ENCODE measurements around the gene SCN2B.
"Not testable (repeated sequence)": the region's sequence is repeated elsewhere in the genome, so short reads cannot be mapped to it uniquely, and the experiment has no call there.

The SCN2B gene

GRCh38 chr11:118206391-118207031 is 30.1 kb upstream of the SCN2B start:
- peak; percentile 72 for DNase-seq (ENCODE audit: low spot score)

- no peak for DNase-seq (ENCODE audit: low spot score)
Measured at GRCh38 chr11:118205606-118206378, 29.4 kb upstream of the SCN2B start.

GRCh38 chr11:118202599-118203422 is 26.4 kb upstream of the SCN2B start:
- no peak for DNase-seq (ENCODE audit: low spot score)

- DNase-seq (ENCODE audit: low spot score), result no peak
Measured at GRCh38 chr11:118201966-118202365, 25.5 kb upstream of the SCN2B start.

GRCh38 chr11:118200901-118201680 is 24.7 kb upstream of the SCN2B start:
- no peak for DNase-seq (ENCODE audit: low spot score)

GRCh38 chr11:118200497-118200896 is 24.1 kb upstream of the SCN2B start:
- no peak for DNase-seq (ENCODE audit: low spot score)

GRCh38 chr11:118199135-118199534 is 22.7 kb upstream of the SCN2B start:
- DNase-seq (ENCODE audit: low spot score), result no peak

- DNase-seq (ENCODE audit: low spot score), result peak; percentile 59
Measured at GRCh38 chr11:118198370-118198769, 21.9 kb upstream of the SCN2B start.

- DNase-seq (ENCODE audit: low spot score), result peak; percentile 85
Measured at GRCh38 chr11:118194835-118195627, 18.6 kb upstream of the SCN2B start.

- no peak for DNase-seq (ENCODE audit: low spot score)
Measured at GRCh38 chr11:118193910-118194566, 17.6 kb upstream of the SCN2B start.

- not testable (repeated sequence) for DNase-seq (ENCODE audit: low spot score)
Measured at GRCh38 chr11:118192817-118193216, 16.4 kb upstream of the SCN2B start.

GRCh38 chr11:118190942-118191506 is 14.6 kb upstream of the SCN2B start:
- not testable (repeated sequence) for DNase-seq (ENCODE audit: low spot score)

GRCh38 chr11:118186346-118187107 is 10.1 kb upstream of the SCN2B start:
- no peak for DNase-seq (ENCODE audit: low spot score)

- DNase-seq (ENCODE audit: low spot score), result no peak
Measured at GRCh38 chr11:118184784-118185579, 8.5 kb upstream of the SCN2B start.

- not testable (repeated sequence) for DNase-seq (ENCODE audit: low spot score)
Measured at GRCh38 chr11:118183691-118184090, 7.3 kb upstream of the SCN2B start.

GRCh38 chr11:118180300-118180703 is 3.9 kb upstream of the SCN2B start:
- DNase-seq (ENCODE audit: low spot score), result no peak

GRCh38 chr11:118176778-118177134 is 317 bp upstream of the SCN2B start:
- no peak for DNase-seq (ENCODE audit: low spot score)
